ENCODE measurements around the gene ARHGAP28.

DNA sequence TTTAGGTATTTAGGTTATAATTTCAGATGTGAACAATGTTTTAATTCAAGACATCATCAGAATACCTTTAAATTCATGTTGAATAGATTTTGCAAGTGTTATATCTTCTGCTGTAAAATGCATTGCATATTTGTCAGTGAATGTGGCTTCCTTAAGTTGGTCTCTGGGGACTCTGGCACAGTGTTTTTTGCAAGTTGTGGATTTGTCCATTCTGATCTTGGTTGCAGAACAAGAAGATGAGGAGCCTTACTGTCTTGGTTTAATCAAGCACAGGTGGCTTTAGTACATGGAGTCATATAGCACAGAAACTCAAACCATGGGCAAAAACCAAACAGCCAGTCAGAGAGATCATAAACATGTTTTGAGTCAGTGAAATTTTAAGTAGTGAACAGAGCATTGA is 135.7 kb downstream of the ARHGAP28 start:
- TF ChIP-seq POLR2AphosphoS5 (IDR thresholded peaks at IDR 0.05) (no peak), POLR2A (IDR thresholded peaks at IDR 0.05) (no peak)

All from upper lobe of left lung (tissue), 4 donors.